HCT116 (cell line): ENCODE measurements around the gene RPS6KC1. TPM values are rescaled to one million over a fixed set of nuclear protein-coding genes. Genes with fewer than 3 reads are reported as not detected.

ENCODE experiments used
- ATAC-seq: fragments of 200-7000 bp; cut with Tn5 transposase; 2 replicates; pipeline ENCODE4 v1.9.1; 2020; ENCODE audit warnings: mild to moderate bottlenecking, moderate library complexity
- BruUV-seq: library from RNA; stranded (reverse); fragments of 400-500 nt; replicated peaks from 2 replicates; lab custom pipeline; 2021; lab: Mats Ljungman, UMichigan
- CTCF ChIA-PET: fragments of 300-600 bp; sonication (Branson Sonifier 250); formaldehyde crosslinking; loops from one replicate; lab custom pipeline; 2021; ENCODE audit warnings: antibody characterized with exemption; lab: Charles Lee
- POLR2A ChIA-PET: fragments of 300-600, 350-600 bp; sonication (Branson Sonifier 250); formaldehyde crosslinking; loops from one replicate; lab custom pipeline; 2021; ENCODE audit warnings: antibody characterized with exemption; lab: Charles Lee
- RAD21 ChIA-PET, 2 experiments: fragments of 300-600 bp; sonication (Branson Sonifier 250); formaldehyde crosslinking; loops; one replicate each; lab custom pipeline; 2023; ENCODE audit warnings: low total read pairs in 2 of 2; ENCODE audit not compliant: uncharacterized antibody in 2 of 2, unreplicated experiment in 2 of 2, low non-redundant PET in 1 of 2; lab: Charles Lee
- DNase-seq: peaks from one replicate; pipeline ENCODE4 v3.0.0-alpha.2; 2010; ENCODE audit warnings: low read depth, low spot score
- H2AFZ ChIP-seq: fragments of 200-600 bp; shearing (Covaris generic), sonication (generic); 2 replicates; pipeline ENCODE4 v1.6.1; 2017; ENCODE audit warnings: low read depth, mixed run types, mixed read lengths, antibody characterized with exemption, low read length; ENCODE audit not compliant: poor library complexity, severe bottlenecking
- H3K27ac ChIP-seq: 2 replicates; pipeline ENCODE4 v1.5.1; 2012; ENCODE audit warnings: low read depth, low read length
- H3K27me3 ChIP-seq: fragments of 200-600 bp; sonication (generic); 2 replicates; pipeline ENCODE4 v1.6.1; 2016; ENCODE audit warnings: mixed run types, low read length, mixed read lengths; ENCODE audit not compliant: insufficient read depth
- H3K36me3 ChIP-seq, 2 experiments: fragments of 200-500 bp in 1 of 2; fragments of 200-600 bp in 1 of 2; sonication (Bioruptor generic) in 1 of 2; sonication (generic) in 1 of 2; 2 replicates each; pipeline versions ENCODE4 v1.5.1 to v1.6.1; 2014 to 2016; ENCODE audit warnings: low read length in 2 of 2, inconsistent platforms in 1 of 2, mixed read lengths in 1 of 2, mixed run types in 1 of 2; ENCODE audit not compliant: insufficient read depth in 2 of 2, control insufficient read depth in 1 of 2
- H3K4me1 ChIP-seq, 2 experiments: fragments of 200-600 bp in 1 of 2; sonication (generic) in 1 of 2; 2 replicates each; pipeline versions ENCODE4 v1.5.1 to v1.6.1; 2012 to 2017; ENCODE audit warnings: low read length in 2 of 2, inconsistent platforms in 1 of 2, mild to moderate bottlenecking in 1 of 2, mixed read lengths in 1 of 2, mixed run types in 1 of 2, moderate library complexity in 1 of 2; ENCODE audit not compliant: insufficient read depth in 2 of 2, control insufficient read depth in 1 of 2
- H3K4me2 ChIP-seq: fragments of 200-600 bp; sonication (generic); 2 replicates; pipeline ENCODE4 v1.6.1; 2017; ENCODE audit warnings: mixed run types, low read length, mixed read lengths
- H3K4me3 ChIP-seq, 2 experiments: fragments of 200-600 bp in 1 of 2; sonication (generic) in 1 of 2; replicated peaks in 1 of 2; 2 replicates each; pipeline ENCODE4 v1.5.1; 2011 to 2016; ENCODE audit warnings: low read length in 2 of 2, control low read depth in 1 of 2, low read depth in 1 of 2, mild to moderate bottlenecking in 1 of 2, mixed read lengths in 1 of 2, mixed run types in 1 of 2
- H3K79me2 ChIP-seq: fragments of 200-600 bp; sonication (generic); 2 replicates; pipeline ENCODE4 v1.6.1; 2017; ENCODE audit warnings: mild to moderate bottlenecking, mixed run types, low read length, moderate library complexity, mixed read lengths; ENCODE audit not compliant: insufficient read depth
- H3K9ac ChIP-seq: fragments of 200-600 bp; sonication (generic); 2 replicates; pipeline ENCODE4 v1.6.1; 2016; ENCODE audit warnings: low read length, mixed read lengths
- H3K9me2 ChIP-seq: fragments of 200-600 bp; sonication (generic), shearing (Covaris generic); 2 replicates; pipeline ENCODE4 v1.6.1; 2017; ENCODE audit warnings: mixed run types, mild to moderate bottlenecking, moderate library complexity; ENCODE audit not compliant: insufficient read depth
- H3K9me3 ChIP-seq, 2 experiments: fragments of 200-500 bp in 1 of 2; fragments of 200-600 bp in 1 of 2; sonication (Bioruptor generic) in 1 of 2; sonication (generic) in 1 of 2; 2 replicates each; pipeline ENCODE4 v1.6.1; 2014 to 2017; ENCODE audit warnings: low read length in 2 of 2, mixed read lengths in 2 of 2, inconsistent platforms in 1 of 2, low read depth in 1 of 2, mild to moderate bottlenecking in 1 of 2, mixed run types in 1 of 2, moderate library complexity in 1 of 2; ENCODE audit not compliant: control insufficient read depth in 1 of 2, insufficient read depth in 1 of 2
- H4K20me1 ChIP-seq: fragments of 200-600 bp; sonication (generic), shearing (Covaris generic); 2 replicates; pipeline ENCODE4 v1.6.1; 2017; ENCODE audit warnings: mixed run types, mild to moderate bottlenecking, moderate library complexity; ENCODE audit not compliant: insufficient read depth
- EGR1 ChIP-seq: IDR thresholded peaks from 2 replicates; pipeline ENCODE4 v1.6.1; 2012; ENCODE audit warnings: low read depth
- EZH2 ChIP-seq: fragments of 200-600 bp; sonication (generic); IDR thresholded peaks from 2 replicates; pipeline ENCODE4 v1.6.1; 2017; ENCODE audit warnings: antibody characterized with exemption, mixed run types
- EZH2phosphoT487 ChIP-seq: fragments of 200-600 bp; IDR thresholded peaks from 2 replicates; pipeline ENCODE4 v1.6.1; 2018; ENCODE audit warnings: antibody characterized with exemption, borderline replicate concordance
- FOSL1 ChIP-seq: IDR thresholded peaks from 2 replicates; pipeline ENCODE4 v1.6.1; 2012; ENCODE audit warnings: low read depth
- POLR2A ChIP-seq: IDR thresholded peaks from 2 replicates; pipeline ENCODE4 v1.7.0; 2011; ENCODE audit warnings: borderline replicate concordance; ENCODE audit not compliant: insufficient read depth, insufficient read length; ENCODE audit errors: extremely low read depth
- SIN3A ChIP-seq: IDR thresholded peaks from 2 replicates; pipeline ENCODE4 v1.6.1; 2012; ENCODE audit warnings: low read depth
- SP1 ChIP-seq: IDR thresholded peaks from 2 replicates; pipeline ENCODE4 v1.6.1; 2012; ENCODE audit warnings: low read depth
- SRF ChIP-seq: IDR thresholded peaks from 2 replicates; pipeline ENCODE4 v1.6.1; 2012; ENCODE audit warnings: low read depth
- intact Hi-C: fragments of 100-400 bp; cut with micrococcal nuclease; formaldehyde crosslinking; loops from 2 replicates; pipeline ENCODE4 v1.10.0; 2022
- total RNA-seq: library from RNA; stranded (reverse); gene quantifications from one replicate; pipeline ENCODE4 v1.2.1, GENCODE V29; 2021; ENCODE audit not compliant: unreplicated experiment
- TF ChIP-seq, protein P1 (sequence below): IDR thresholded peaks from 2 replicates; pipeline ENCODE4 v1.6.1; 2012; ENCODE audit warnings: low read depth
- TF ChIP-seq, protein P2 (sequence below), 3 experiments: fragments of 200-600 bp in 1 of 3; sonication (generic) in 1 of 3; IDR thresholded peaks in 2 of 3; conservative IDR thresholded peaks in 1 of 3; 2 replicates each; pipeline ENCODE4 v1.5.1; 2012 to 2017; ENCODE audit warnings: low read depth in 2 of 3, low read length in 2 of 3, antibody characterized with exemption in 1 of 3, borderline replicate concordance in 1 of 3, control low read depth in 1 of 3, mild to moderate bottlenecking in 1 of 3, mixed read lengths in 1 of 3, mixed run types in 1 of 3, moderate library complexity in 1 of 3; ENCODE audit not compliant: insufficient read depth in 1 of 3

Gene RPS6KC1
- total RNA-seq, 1 experiment from 2014 or later: 15.9 TPM

DNA sequence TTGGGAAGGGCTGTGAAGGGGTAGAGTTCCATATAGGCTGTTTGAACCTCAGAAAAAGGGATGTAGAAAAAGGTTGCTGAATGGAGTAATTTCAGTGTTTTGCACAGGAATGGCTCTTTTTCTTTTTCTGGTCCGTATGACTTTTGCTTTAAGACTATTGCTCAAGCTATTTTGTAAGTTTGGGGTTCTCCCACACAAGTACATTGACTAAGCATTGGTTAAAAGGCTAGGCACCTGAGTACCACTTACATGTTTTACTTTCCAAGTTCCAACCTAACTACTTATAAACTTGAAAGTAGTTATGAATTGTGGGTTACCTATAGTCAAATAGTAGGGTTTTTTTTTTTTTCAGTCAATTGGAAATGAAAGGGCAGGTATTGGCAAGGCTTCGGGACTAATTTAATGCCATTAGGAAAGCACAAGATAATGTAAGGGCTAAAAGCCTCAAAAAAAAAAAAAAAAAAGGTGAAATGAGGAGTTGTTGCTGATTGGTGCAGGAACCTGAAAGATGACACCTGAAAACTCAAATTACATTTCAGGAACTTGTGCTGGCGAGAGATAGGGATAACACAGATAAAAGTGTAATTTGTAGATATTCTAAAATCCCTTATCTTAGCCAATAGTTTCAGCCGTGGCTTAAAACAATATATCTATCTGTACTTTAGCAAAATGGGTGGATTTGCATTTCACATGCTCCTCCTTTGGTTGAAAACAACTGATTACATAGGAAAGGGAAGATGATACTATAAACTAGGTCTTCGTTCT lies 209.5 kb downstream of the RPS6KC1 start:
- DNase-seq: no peak
- H2AFZ ChIP-seq: no peak overlapping the region
- no peak for ATAC-seq
- H3K36me3 ChIP-seq: no peaks in the 10 kb centered on the region
- ChIA-PET POLR2A (no interaction called here), RAD21 (no interaction called here), CTCF (no interaction called here)
- H3K4me3 ChIP-seq: no peak overlapping the region
- TF ChIP-seq EGR1: no peak
- TF ChIP-seq SIN3A: no peak
- TF ChIP-seq EZH2: no peak
- TF ChIP-seq, protein P1, sequence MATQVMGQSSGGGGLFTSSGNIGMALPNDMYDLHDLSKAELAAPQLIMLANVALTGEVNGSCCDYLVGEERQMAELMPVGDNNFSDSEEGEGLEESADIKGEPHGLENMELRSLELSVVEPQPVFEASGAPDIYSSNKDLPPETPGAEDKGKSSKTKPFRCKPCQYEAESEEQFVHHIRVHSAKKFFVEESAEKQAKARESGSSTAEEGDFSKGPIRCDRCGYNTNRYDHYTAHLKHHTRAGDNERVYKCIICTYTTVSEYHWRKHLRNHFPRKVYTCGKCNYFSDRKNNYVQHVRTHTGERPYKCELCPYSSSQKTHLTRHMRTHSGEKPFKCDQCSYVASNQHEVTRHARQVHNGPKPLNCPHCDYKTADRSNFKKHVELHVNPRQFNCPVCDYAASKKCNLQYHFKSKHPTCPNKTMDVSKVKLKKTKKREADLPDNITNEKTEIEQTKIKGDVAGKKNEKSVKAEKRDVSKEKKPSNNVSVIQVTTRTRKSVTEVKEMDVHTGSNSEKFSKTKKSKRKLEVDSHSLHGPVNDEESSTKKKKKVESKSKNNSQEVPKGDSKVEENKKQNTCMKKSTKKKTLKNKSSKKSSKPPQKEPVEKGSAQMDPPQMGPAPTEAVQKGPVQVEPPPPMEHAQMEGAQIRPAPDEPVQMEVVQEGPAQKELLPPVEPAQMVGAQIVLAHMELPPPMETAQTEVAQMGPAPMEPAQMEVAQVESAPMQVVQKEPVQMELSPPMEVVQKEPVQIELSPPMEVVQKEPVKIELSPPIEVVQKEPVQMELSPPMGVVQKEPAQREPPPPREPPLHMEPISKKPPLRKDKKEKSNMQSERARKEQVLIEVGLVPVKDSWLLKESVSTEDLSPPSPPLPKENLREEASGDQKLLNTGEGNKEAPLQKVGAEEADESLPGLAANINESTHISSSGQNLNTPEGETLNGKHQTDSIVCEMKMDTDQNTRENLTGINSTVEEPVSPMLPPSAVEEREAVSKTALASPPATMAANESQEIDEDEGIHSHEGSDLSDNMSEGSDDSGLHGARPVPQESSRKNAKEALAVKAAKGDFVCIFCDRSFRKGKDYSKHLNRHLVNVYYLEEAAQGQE: no peak
- no peak for TF ChIP-seq SP1
- TF ChIP-seq SRF: no peak
- no peak for TF ChIP-seq FOSL1
- TF ChIP-seq EZH2phosphoT487: no peak
- TF ChIP-seq POLR2A: no peak
- TF ChIP-seq, protein P2, sequence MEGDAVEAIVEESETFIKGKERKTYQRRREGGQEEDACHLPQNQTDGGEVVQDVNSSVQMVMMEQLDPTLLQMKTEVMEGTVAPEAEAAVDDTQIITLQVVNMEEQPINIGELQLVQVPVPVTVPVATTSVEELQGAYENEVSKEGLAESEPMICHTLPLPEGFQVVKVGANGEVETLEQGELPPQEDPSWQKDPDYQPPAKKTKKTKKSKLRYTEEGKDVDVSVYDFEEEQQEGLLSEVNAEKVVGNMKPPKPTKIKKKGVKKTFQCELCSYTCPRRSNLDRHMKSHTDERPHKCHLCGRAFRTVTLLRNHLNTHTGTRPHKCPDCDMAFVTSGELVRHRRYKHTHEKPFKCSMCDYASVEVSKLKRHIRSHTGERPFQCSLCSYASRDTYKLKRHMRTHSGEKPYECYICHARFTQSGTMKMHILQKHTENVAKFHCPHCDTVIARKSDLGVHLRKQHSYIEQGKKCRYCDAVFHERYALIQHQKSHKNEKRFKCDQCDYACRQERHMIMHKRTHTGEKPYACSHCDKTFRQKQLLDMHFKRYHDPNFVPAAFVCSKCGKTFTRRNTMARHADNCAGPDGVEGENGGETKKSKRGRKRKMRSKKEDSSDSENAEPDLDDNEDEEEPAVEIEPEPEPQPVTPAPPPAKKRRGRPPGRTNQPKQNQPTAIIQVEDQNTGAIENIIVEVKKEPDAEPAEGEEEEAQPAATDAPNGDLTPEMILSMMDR (IDR thresholded peaks at IDR 0.05 in 2 of 3, conservative IDR thresholded peaks at IDR 0.05 in 1 of 3; ENCODE audit: borderline replicate concordance in 1 of 3, insufficient read depth in 1 of 3, low read depth in 2 of 3, low read length in 2 of 3): no peak
- no peaks in the 10 kb centered on the region for H4K20me1 ChIP-seq
- H3K4me2 ChIP-seq: no peak overlapping the region
- H3K9me3 ChIP-seq: no peaks in the 10 kb centered on the region
- H3K27me3 ChIP-seq: no peaks in the 10 kb centered on the region
- intact Hi-C loops: no loop called here
- H3K9me2 ChIP-seq: no peaks in the 10 kb centered on the region
- H3K79me2 ChIP-seq: no peaks in the 10 kb centered on the region
- H3K9ac ChIP-seq: no peak overlapping the region
- H3K4me1 ChIP-seq: no peaks in the 10 kb centered on the region
- no peak overlapping the region for H3K27ac ChIP-seq
- no TSS peak for BruUV-seq
